Measurements from ENCODE around the gene SAMM50. TPM values are rescaled to one million over a fixed set of nuclear protein-coding genes. Genes with fewer than 3 reads are reported as not detected.

The SAMM50 gene
- total RNA-seq, 1 experiment from 2014 or later = 40.8 TPM

DNA sequence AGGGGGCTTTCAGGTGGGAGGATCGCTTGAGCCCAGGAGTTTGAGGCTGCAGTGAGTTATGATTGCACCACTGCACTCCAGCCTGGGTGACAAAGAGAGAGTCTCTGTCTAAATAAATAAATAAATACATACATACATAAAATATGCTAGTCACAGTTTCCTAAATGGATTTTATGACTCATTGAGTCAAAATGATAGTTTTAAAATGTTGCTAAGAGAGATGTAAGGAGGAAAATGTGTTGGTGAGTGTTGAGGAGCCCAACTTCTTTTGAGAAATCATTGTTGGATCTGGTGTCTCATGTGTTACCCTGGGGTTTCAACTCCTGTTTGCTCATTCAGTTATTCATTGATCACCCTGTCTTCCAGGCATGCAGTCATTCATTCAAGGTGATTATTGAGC is 89.9 kb downstream of the SAMM50 start:
- POLR2A ChIA-PET = no interaction called here
- intact Hi-C loops (cut with micrococcal nuclease) = no loop called here
- ATAC-seq (no peak), DNase-seq (ENCODE audit: low read depth, low spot score) (no peak)
- Histone ChIP-seq H3K4me3 (replicated peaks in 1 of 2; ENCODE audit: low read depth in 1 of 2, low read length in 2 of 2) (no peak overlapping the region), H3K27me3 (ENCODE audit: insufficient read depth, low read length) (no peaks in the 10 kb centered on the region), H3K36me3 (ENCODE audit: control insufficient read depth in 1 of 2, insufficient read depth in 2 of 2, low read length in 2 of 2) (no peaks in the 10 kb centered on the region), H4K20me1 (ENCODE audit: insufficient read depth) (no peaks in the 10 kb centered on the region), H3K27ac (ENCODE audit: low read depth, low read length) (no peak overlapping the region), H2AFZ (ENCODE audit: low read depth, low read length, poor library complexity, severe bottlenecking) (no peak overlapping the region), H3K9me2 (ENCODE audit: insufficient read depth) (no peaks in the 10 kb centered on the region), H3K4me2 (ENCODE audit: low read length) (no peak overlapping the region), H3K9ac (ENCODE audit: low read length) (no peak overlapping the region), H3K9me3 (ENCODE audit: control insufficient read depth in 1 of 2, insufficient read depth in 1 of 2, low read depth in 1 of 2, low read length in 2 of 2) (no peaks in the 10 kb centered on the region), H3K4me1 (ENCODE audit: control insufficient read depth in 1 of 2, insufficient read depth in 2 of 2, low read length in 2 of 2) (no peaks in the 10 kb centered on the region), H3K79me2 (ENCODE audit: insufficient read depth, low read length) (no peaks in the 10 kb centered on the region)
- CTCF ChIA-PET = no interaction called here
- RAD21 ChIA-PET (ENCODE audit: low non-redundant PET in 1 of 2, low total read pairs in 2 of 2, uncharacterized antibody in 2 of 2, unreplicated experiment in 2 of 2) = no interaction called here
- BruUV-seq (replicated peaks) = no TSS peak
- no peak for TF ChIP-seq EGR1 (IDR thresholded peaks at IDR 0.05; ENCODE audit: low read depth)
- TF ChIP-seq, protein P1, sequence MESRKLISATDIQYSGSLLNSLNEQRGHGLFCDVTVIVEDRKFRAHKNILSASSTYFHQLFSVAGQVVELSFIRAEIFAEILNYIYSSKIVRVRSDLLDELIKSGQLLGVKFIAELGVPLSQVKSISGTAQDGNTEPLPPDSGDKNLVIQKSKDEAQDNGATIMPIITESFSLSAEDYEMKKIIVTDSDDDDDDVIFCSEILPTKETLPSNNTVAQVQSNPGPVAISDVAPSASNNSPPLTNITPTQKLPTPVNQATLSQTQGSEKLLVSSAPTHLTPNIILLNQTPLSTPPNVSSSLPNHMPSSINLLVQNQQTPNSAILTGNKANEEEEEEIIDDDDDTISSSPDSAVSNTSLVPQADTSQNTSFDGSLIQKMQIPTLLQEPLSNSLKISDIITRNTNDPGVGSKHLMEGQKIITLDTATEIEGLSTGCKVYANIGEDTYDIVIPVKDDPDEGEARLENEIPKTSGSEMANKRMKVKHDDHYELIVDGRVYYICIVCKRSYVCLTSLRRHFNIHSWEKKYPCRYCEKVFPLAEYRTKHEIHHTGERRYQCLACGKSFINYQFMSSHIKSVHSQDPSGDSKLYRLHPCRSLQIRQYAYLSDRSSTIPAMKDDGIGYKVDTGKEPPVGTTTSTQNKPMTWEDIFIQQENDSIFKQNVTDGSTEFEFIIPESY (IDR thresholded peaks at IDR 0.05; ENCODE audit: extremely low read depth, insufficient replicate concordance, low read length) = no peak
- TF ChIP-seq ELF1 (IDR thresholded peaks at IDR 0.05; ENCODE audit: borderline replicate concordance, low read depth) = no peak
- no peak for TF ChIP-seq CBX3 (IDR thresholded peaks at IDR 0.05; ENCODE audit: low read depth)
- no peak for TF ChIP-seq SRF (IDR thresholded peaks at IDR 0.05; ENCODE audit: low read depth)
- TF ChIP-seq, protein P2, sequence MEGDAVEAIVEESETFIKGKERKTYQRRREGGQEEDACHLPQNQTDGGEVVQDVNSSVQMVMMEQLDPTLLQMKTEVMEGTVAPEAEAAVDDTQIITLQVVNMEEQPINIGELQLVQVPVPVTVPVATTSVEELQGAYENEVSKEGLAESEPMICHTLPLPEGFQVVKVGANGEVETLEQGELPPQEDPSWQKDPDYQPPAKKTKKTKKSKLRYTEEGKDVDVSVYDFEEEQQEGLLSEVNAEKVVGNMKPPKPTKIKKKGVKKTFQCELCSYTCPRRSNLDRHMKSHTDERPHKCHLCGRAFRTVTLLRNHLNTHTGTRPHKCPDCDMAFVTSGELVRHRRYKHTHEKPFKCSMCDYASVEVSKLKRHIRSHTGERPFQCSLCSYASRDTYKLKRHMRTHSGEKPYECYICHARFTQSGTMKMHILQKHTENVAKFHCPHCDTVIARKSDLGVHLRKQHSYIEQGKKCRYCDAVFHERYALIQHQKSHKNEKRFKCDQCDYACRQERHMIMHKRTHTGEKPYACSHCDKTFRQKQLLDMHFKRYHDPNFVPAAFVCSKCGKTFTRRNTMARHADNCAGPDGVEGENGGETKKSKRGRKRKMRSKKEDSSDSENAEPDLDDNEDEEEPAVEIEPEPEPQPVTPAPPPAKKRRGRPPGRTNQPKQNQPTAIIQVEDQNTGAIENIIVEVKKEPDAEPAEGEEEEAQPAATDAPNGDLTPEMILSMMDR (IDR thresholded peaks at IDR 0.05 in 2 of 3, conservative IDR thresholded peaks at IDR 0.05 in 1 of 3; ENCODE audit: borderline replicate concordance in 1 of 3, insufficient read depth in 1 of 3, low read depth in 2 of 3, low read length in 2 of 3) = no peak
- TF ChIP-seq CEBPB (IDR thresholded peaks at IDR 0.05; ENCODE audit: low read depth) = no peak
- TF ChIP-seq POLR2A (IDR thresholded peaks at IDR 0.05; ENCODE audit: borderline replicate concordance, extremely low read depth, insufficient read depth, insufficient read length) = no peak

Other genes starting within 250 kb of the SAMM50 start
- gene EFCAB6, start 143.1 kb upstream of the SAMM50 start, total RNA-seq (2021; ENCODE audit: unreplicated experiment) = 0.52 TPM
- 8.4 TPM for gene SULT4A1, start 92.9 kb upstream of the SAMM50 start, total RNA-seq (2021; ENCODE audit: unreplicated experiment)
- 2.9 TPM for gene PNPLA5, start 63.4 kb upstream of the SAMM50 start, total RNA-seq (2021; ENCODE audit: unreplicated experiment)
- 7.3 TPM for gene PNPLA3, start 31.6 kb upstream of the SAMM50 start, total RNA-seq (2021; ENCODE audit: unreplicated experiment)
- gene PARVB, start 68.9 kb downstream of the SAMM50 start, total RNA-seq (2021; ENCODE audit: unreplicated experiment) = 21.4 TPM
- 0.57 TPM for gene PARVG, start 225.5 kb downstream of the SAMM50 start, total RNA-seq (2021; ENCODE audit: unreplicated experiment)